Fibroblast of villous mesenchyme (primary cell): ENCODE measurements around the gene DACH1. TPM values are rescaled to one million over a fixed set of nuclear protein-coding genes. Genes with fewer than 3 reads are reported as not detected.

ENCODE experiments used
- DNase-seq: peaks from one replicate; pipeline ENCODE4 v3.0.0-alpha.2; 2010; ENCODE audit warnings: low read depth
- H3K4me3 ChIP-seq: 2 replicates; pipeline ENCODE4 v1.5.1; 2011; ENCODE audit warnings: low read depth, mild to moderate bottlenecking, low read length
- total RNA-seq: library from RNA; depleted of rRNA; stranded (reverse); fragments of >200 nt; gene quantifications from 2 replicates; pipeline ENCODE4 v1.2.3, GENCODE V29; 2012
- TF ChIP-seq, protein P1 (sequence below): IDR thresholded peaks from 2 replicates; pipeline ENCODE4 v1.5.1; 2012; ENCODE audit warnings: low read depth, mild to moderate bottlenecking, low read length; ENCODE audit not compliant: insufficient read depth

Gene DACH1
- total RNA-seq, 1 donor, result 0.43 TPM

DNA sequence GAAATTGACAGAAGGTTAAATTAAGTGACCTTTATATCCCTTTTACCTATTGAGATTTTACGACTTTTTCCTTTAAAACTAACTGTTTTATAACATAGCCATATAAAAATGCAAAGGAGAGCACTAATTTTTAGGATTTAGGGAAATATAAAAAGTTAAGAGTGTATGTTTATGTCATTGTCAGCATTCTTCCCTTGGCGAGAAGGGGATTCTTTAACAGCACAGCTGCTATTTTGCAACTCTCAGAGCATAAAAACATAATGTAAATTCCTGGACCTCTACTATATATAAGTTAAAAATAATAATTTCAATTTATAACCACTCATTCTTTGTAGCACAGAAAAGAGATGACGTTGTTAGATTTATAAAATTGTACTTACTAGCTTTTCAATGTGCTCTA lies 363.2 kb downstream of the DACH1 start:
- TF ChIP-seq, protein P1, sequence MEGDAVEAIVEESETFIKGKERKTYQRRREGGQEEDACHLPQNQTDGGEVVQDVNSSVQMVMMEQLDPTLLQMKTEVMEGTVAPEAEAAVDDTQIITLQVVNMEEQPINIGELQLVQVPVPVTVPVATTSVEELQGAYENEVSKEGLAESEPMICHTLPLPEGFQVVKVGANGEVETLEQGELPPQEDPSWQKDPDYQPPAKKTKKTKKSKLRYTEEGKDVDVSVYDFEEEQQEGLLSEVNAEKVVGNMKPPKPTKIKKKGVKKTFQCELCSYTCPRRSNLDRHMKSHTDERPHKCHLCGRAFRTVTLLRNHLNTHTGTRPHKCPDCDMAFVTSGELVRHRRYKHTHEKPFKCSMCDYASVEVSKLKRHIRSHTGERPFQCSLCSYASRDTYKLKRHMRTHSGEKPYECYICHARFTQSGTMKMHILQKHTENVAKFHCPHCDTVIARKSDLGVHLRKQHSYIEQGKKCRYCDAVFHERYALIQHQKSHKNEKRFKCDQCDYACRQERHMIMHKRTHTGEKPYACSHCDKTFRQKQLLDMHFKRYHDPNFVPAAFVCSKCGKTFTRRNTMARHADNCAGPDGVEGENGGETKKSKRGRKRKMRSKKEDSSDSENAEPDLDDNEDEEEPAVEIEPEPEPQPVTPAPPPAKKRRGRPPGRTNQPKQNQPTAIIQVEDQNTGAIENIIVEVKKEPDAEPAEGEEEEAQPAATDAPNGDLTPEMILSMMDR, result no peak
- no peak overlapping the region for H3K4me3 ChIP-seq
- DNase-seq, result peak; percentile 28

DNA sequence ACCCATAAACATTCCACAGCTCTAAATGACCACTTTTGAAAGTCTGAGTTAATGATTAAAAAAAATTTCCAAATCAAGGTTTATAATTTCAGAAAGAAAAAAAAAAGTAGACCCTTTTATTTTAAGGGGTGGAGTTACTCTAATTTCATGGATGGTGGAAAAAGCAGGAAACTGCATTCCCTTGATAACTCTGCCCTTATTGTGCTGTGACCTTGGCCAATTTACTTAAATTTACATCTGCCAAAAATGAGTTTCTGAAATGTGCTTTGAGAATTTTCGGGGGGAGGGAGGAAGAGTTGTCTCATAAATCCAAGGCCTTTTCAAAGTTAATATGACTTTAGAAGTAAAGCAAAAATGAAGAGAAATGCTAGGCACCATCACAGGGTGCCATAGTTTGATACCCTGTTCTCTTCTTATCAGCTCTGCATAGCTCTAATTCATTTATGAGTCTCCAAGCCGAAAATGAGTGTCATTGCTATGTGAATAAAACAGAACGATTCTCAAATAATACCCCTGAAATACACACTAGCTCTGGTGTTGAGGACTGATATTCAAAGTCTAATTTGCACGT lies 367.0 kb downstream of the DACH1 start:
- TF ChIP-seq, protein P1, result no peak
- H3K4me3 ChIP-seq, result no peak overlapping the region
- DNase-seq, result no peak

DNA sequence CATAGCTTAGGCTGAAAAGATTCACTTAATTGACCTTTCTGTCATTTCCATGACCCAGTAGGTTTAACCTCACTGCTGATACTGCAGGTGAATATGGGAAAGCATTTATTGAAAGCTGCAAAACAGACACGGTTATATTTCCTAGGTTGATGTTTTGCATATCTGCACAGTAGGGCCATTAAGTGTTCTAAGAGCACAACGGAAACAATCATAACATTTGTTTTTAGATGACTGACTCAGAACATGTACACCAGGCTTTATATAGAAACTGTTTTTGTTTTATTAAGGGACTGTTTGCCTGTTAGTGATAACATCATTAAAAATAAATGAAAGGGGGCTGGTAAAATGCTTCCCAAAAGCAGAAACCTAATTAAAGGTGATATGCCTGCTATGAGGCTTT lies 367.8 kb downstream of the DACH1 start:
- H3K4me3 ChIP-seq, result no peak overlapping the region
- DNase-seq, result peak; percentile 17
- TF ChIP-seq, protein P1, result no peak

DNA sequence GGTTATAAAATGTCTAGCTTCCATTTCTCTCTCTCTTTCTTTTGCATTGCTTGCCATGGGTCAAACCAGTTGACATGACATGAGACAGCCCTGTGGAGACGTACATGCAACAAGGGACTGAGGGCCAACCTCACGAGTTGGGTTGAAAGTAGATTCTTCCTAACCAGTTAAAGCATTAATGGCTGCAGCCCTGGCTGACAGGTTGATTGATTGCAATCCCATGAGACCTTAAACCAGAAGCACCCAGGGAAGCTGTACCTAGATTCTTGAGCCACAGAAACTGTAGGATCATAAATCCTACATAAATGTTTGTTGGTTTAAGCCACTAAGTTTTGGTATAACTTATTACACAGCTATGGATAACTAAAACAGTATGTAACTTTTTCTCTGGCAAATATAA lies 373.8 kb downstream of the DACH1 start:
- DNase-seq, result no peak
- no peak overlapping the region for H3K4me3 ChIP-seq
- TF ChIP-seq, protein P1, result no peak

DNA sequence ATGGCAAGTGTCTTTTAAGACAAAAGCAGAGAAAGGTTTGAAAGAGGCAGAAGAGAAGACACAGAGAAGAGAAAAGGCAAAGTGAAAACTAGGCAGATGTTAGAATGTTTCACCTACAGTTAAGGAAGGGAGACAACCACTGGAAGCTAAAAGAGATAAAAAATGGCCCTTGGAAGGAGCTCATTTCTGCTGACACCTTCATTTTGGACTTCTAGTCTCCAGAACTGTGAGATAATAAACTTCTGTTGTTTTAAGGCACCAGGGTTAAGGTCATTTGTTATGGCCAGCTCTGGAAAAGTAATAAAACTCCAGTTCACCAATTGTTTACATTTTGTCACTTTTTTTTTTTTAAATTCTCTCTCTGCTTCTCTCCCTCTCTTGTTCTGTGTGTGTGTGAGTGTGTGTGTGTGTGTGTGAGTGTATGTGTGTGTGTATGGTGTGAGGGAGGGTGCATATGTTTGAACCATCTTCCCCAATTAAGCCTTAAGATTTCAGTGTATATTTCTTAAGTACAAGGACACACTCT lies 374.6 kb downstream of the DACH1 start:
- H3K4me3 ChIP-seq, result no peak overlapping the region
- TF ChIP-seq, protein P1, result no peak
- DNase-seq, result peak; percentile 22

DNA sequence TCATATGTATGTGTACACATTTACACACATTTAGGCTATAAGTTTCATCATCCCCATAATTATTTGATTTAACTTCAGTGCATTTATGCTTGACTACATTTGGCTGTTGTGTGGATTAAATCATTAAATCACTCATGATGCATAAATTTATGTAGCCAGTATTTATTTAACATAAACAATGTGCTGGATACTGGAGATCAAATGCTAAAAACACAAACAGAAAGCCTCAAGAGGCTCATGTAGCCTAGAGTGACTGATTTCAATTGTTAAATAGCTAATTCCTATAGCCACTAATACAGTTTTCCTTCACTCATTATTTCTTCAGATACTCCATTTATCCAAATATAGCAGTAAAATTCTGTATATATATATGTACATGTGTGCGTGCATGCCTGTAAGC lies 376.0 kb downstream of the DACH1 start:
- no peak overlapping the region for H3K4me3 ChIP-seq
- TF ChIP-seq, protein P1, result no peak
- no peak for DNase-seq

DNA sequence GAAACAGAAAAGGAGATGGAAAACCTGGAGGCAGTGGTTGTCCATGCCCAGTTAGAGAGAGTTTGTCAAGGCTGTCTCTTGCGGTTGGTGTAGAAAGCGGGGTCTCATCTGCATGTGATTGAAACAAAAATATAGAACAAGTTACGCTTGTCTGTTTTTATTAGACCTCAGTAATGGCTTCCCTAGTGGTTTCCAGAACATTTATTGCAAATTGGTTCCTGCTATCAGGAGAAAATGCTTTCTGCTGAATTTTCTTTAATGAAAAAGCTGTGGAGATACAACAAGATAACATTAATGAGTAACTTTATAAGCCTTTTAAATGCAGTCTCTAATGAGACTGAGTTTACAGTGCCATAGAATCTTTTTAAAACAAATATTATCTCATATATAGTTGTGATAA lies 378.0 kb downstream of the DACH1 start:
- TF ChIP-seq, protein P1, result no peak
- no peak overlapping the region for H3K4me3 ChIP-seq
- DNase-seq, result no peak
